ENCODE data around the gene KCP. TPM values are rescaled to one million over a fixed set of nuclear protein-coding genes. Genes with fewer than 3 reads are reported as not detected.

The KCP gene
- total and polyA plus RNA-seq, 2 of the 13 experiments (the other 11 are each of a cell fraction or from before 2014, with no cell fraction given): 0.37 to 1.0 TPM

DNA sequence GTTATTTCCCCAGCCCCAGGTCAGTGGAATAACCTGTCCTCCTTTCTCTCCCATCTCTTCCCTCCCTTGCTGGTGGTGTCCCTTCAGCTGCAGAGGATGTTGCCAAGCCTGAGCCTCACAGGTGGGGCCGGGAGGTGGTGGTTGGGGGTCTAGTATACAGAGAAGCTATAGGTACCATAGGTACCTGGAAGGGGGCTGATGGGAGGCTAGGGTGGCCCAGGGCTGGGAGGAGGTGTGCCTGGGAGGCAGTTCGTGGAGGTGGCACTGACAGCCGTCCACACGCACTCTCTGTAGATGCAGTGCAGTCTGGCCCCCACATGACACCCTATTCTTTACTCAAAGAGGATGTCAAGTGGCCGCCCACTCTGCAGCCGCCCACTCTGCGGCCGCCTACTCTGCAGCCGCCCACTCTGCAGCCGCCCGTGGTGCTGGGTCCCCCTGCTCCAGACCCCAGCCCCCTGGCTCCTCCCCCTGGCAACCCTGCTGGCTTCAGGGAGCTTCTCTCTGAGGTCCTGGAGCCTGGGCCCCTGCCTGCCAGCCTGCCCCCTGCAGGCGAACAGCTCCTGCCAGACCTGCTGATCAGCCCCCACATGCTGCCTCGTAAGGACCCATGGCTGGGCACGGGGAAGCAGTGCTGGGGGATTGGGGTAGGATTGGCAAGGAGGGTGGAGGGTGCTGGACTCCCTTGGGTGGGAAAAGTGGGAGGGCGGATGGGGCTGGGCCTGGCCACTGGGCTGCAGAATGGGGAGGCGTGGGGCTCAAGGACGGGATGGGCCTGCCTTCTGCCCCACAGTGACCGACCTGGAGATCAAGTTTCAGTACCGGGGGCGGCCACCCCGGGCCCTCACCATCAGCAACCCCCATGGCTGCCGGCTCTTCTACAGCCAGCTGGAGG is 36.7 kb upstream of the KCP start (continued):
- peak; percentile 88 for TF ChIP-seq HNRNPL (IDR thresholded peaks at IDR 0.05; ENCODE audit: low read depth, low read length)
- TF ChIP-seq HDAC2 (CRISPR knock-in tag; IDR thresholded peaks at IDR 0.05): no peak
- TF ChIP-seq ZBTB21 (CRISPR knock-in tag; IDR thresholded peaks at IDR 0.05): no peak
- no peak for TF ChIP-seq ZNF644 (CRISPR knock-in tag; IDR thresholded peaks at IDR 0.05; ENCODE audit: low read depth)
- TF ChIP-seq, protein P1, sequence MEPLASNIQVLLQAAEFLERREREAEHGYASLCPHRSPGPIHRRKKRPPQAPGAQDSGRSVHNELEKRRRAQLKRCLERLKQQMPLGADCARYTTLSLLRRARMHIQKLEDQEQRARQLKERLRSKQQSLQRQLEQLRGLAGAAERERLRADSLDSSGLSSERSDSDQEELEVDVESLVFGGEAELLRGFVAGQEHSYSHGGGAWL (CRISPR knock-in tag; IDR thresholded peaks at IDR 0.05): no peak
- no peak for TF ChIP-seq SRSF1 (optimal IDR thresholded peaks at IDR 0.05; ENCODE audit: low read depth, low read length)
- TF ChIP-seq SP2 (CRISPR knock-in tag; IDR thresholded peaks at IDR 0.05): no peak
- TF ChIP-seq, protein P2, sequence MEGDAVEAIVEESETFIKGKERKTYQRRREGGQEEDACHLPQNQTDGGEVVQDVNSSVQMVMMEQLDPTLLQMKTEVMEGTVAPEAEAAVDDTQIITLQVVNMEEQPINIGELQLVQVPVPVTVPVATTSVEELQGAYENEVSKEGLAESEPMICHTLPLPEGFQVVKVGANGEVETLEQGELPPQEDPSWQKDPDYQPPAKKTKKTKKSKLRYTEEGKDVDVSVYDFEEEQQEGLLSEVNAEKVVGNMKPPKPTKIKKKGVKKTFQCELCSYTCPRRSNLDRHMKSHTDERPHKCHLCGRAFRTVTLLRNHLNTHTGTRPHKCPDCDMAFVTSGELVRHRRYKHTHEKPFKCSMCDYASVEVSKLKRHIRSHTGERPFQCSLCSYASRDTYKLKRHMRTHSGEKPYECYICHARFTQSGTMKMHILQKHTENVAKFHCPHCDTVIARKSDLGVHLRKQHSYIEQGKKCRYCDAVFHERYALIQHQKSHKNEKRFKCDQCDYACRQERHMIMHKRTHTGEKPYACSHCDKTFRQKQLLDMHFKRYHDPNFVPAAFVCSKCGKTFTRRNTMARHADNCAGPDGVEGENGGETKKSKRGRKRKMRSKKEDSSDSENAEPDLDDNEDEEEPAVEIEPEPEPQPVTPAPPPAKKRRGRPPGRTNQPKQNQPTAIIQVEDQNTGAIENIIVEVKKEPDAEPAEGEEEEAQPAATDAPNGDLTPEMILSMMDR (CRISPR knock-in tag; IDR thresholded peaks at IDR 0.05): peak; percentile 58

GRCh38 chr7:128945668-128946366 is 35.3 kb upstream of the KCP start:
- CTCF ChIA-PET (ENCODE audit: low intra/inter-chr PET ratio, low total read pairs): no interaction called here
- Histone ChIP-seq H3K4me1 (ENCODE audit: insufficient read depth, low read length) (peaks cover 5% of the 10 kb centered on the region), H3K9ac (ENCODE audit: insufficient read depth, low read depth, low read length) (no peak overlapping the region), H4K20me1 (ENCODE audit: insufficient read depth, low read length) (no peaks in the 10 kb centered on the region), H3K4me3 (replicated peaks in 1 of 3; ENCODE audit: insufficient read depth in 1 of 3, low read depth in 2 of 3, low read length in 3 of 3) (no peak overlapping the region), H3K27me3 (ENCODE audit: control insufficient read depth in 1 of 2, insufficient read depth in 2 of 2, low read length in 2 of 2) (no peaks in the 10 kb centered on the region; a peak in 1 of 5 replicates), H2AFZ (ENCODE audit: low read length) (no peak overlapping the region), H3K79me2 (ENCODE audit: insufficient read depth, low read length) (no peaks in the 10 kb centered on the region), H3K9me3 (ENCODE audit: low read length) (no peaks in the 10 kb centered on the region), H3K27ac (ENCODE audit: extremely low read length, insufficient read depth, low read length) (no peak overlapping the region), H3K36me3 (replicated peaks in 1 of 2; ENCODE audit: control insufficient read depth in 1 of 2, insufficient read depth in 2 of 2, low read length in 2 of 2) (no peaks in the 10 kb centered on the region), H3K4me2 (ENCODE audit: low read depth, low read length) (no peak overlapping the region)
- intact Hi-C loops (cut with micrococcal nuclease; ENCODE audit: unreplicated experiment): no loop called here
- no TSS peak for BruUV-seq (replicated peaks)
- POLR2A ChIA-PET: no interaction called here
- DNase-seq (ENCODE audit: low spot score): no peak
- ATAC-seq: peak; percentile 3; the same call in 2 of the 3 replicates
- 87% methylated on average over 15 of the region's 21 CpGs for WGBS (ENCODE audit: low lambda C conversion rate)
- in situ Hi-C loops (cut with HindIII; ENCODE audit: extremely low pct_ligation_motif_present, low pct_unique_long_range_greater_than_20kb): loop anchor here (5.0 kb wide), 1 partner anchor 39 kb away; no protein-coding TSS in a partner anchor
- FAIRE-seq: no peak
- no peak for TF ChIP-seq UBTF (CRISPR knock-in tag; IDR thresholded peaks at IDR 0.05)
- TF ChIP-seq AFF4 (CRISPR knock-in tag; IDR thresholded peaks at IDR 0.05): no peak
- TF ChIP-seq ZNF841 (CRISPR knock-in tag; IDR thresholded peaks at IDR 0.05; ENCODE audit: borderline replicate concordance): no peak
- TF ChIP-seq STAG1 (CRISPR knock-in tag; IDR thresholded peaks at IDR 0.05): no peak
- no peak for TF ChIP-seq MYNN (CRISPR knock-in tag; IDR thresholded peaks at IDR 0.05; ENCODE audit: low read depth)
